Erythroblast (primary cell): ENCODE data around the gene FGF2.
"Not testable (repeated sequence)": the region's sequence is repeated elsewhere in the genome, so short reads cannot be mapped to it uniquely, and the experiment has no call there.

ENCODE experiments used
- DNase-seq, 2 experiments: peaks; one replicate each; lab custom pipeline; 2025; lab: John Stamatoyannopoulos, UW
- GATA1 ChIP-seq: IDR thresholded peaks from 2 replicates; pipeline ENCODE4 v1.6.1; 2011; ENCODE audit warnings: low read depth, mild to moderate bottlenecking, control low read depth, low read length, moderate library complexity
- POLR2A ChIP-seq: IDR thresholded peaks from 2 replicates; pipeline ENCODE4 v1.6.1; 2011; ENCODE audit warnings: mild to moderate bottlenecking, low read length

FGF2 gene

GRCh38 chr4:122824616-122825015, 2.0 kb upstream of the FGF2 start:
- no peak for TF ChIP-seq GATA1
- TF ChIP-seq POLR2A: no peak
- no peak for DNase-seq

- TF ChIP-seq POLR2A (no peak), GATA1 (no peak)
- DNase-seq: no peak
Measured at GRCh38 chr4:122826079-122826527, 528 bp upstream of the FGF2 start.

- no peak for TF ChIP-seq GATA1
- no peak for TF ChIP-seq POLR2A
- peak; percentile 45 to 50 for DNase-seq
Measured at GRCh38 chr4:122827258-122827878, 737 bp downstream of the FGF2 start.

- DNase-seq: peak; percentile 31 to 36
- TF ChIP-seq GATA1: no peak
- no peak for TF ChIP-seq POLR2A
Measured at GRCh38 chr4:122827879-122828601, 1.4 kb downstream of the FGF2 start.

GRCh38 chr4:122830426-122831095, 3.9 kb downstream of the FGF2 start:
- DNase-seq: no peak
- no peak for TF ChIP-seq GATA1
- no peak for TF ChIP-seq POLR2A

- TF ChIP-seq POLR2A (no peak), GATA1 (no peak)
Measured at GRCh38 chr4:122831515-122832196, 5.0 kb downstream of the FGF2 start.

GRCh38 chr4:122832732-122833131, 6.1 kb downstream of the FGF2 start:
- TF ChIP-seq POLR2A (no peak), GATA1 (no peak)

More at GRCh38 chr4:122831515-122832196, 5.0 kb downstream of the FGF2 start:
- DNase-seq: no peak

GRCh38 chr4:122833999-122834398, 7.4 kb downstream of the FGF2 start:
- TF ChIP-seq GATA1: no peak
- no peak for TF ChIP-seq POLR2A
- no peak for DNase-seq

More at GRCh38 chr4:122832732-122833131, 6.1 kb downstream of the FGF2 start:
- DNase-seq: no peak

- TF ChIP-seq GATA1: no peak
- TF ChIP-seq POLR2A: no peak
- DNase-seq: no peak
Measured at GRCh38 chr4:122836941-122837340, 10.3 kb downstream of the FGF2 start.

- no peak for TF ChIP-seq POLR2A
- DNase-seq: no peak
Measured at GRCh38 chr4:122838034-122838433, 11.4 kb downstream of the FGF2 start.

GRCh38 chr4:122842392-122842791, 15.8 kb downstream of the FGF2 start:
- TF ChIP-seq GATA1: no peak
- TF ChIP-seq POLR2A: no peak
- no peak for DNase-seq

GRCh38 chr4:122842984-122843531, 16.4 kb downstream of the FGF2 start:
- no peak for DNase-seq
- no peak for TF ChIP-seq GATA1
- no peak for TF ChIP-seq POLR2A

- not testable (repeated sequence) for DNase-seq
Measured at GRCh38 chr4:122844391-122844790, 17.8 kb downstream of the FGF2 start.

GRCh38 chr4:122845066-122845465, 18.4 kb downstream of the FGF2 start:
- no peak for TF ChIP-seq POLR2A
- no peak for TF ChIP-seq GATA1
- DNase-seq: no peak
